K562 (cell line): Measurements from ENCODE around the gene ATRNL1. TPM values are rescaled to one million over a fixed set of nuclear protein-coding genes. Genes with fewer than 3 reads are reported as not detected.

Experiments
- ATAC-seq: fragments of 200-7000 bp; cut with Tn5 transposase; 3 replicates; pipeline ENCODE4 v1.9.1; 2020; ENCODE audit warnings: moderate library complexity
- BruUV-seq: library from RNA; stranded (reverse); fragments of 400-500 nt; replicated peaks from 2 replicates; lab custom pipeline; 2021; lab: Mats Ljungman, UMichigan
- CTCF ChIA-PET: fragments of 300-600 bp; formaldehyde crosslinking; extraction: SDS; loops from one replicate; lab custom pipeline; 2021; ENCODE audit warnings: low intra/inter-chr PET ratio; lab: Yijun Ruan, JAX
- POLR2A ChIA-PET: fragments of 300-600, 350-650 bp; sonication (Branson Sonifier 250); formaldehyde crosslinking; extraction: SDS; loops from one replicate; lab custom pipeline; 2021; ENCODE audit warnings: antibody characterized with exemption, inconsistent platforms; lab: Yijun Ruan, JAX
- DNase-seq, 4 experiments: peaks; one replicate each; pipeline versions ENCODE4 v3.0.0 to v3.0.0-alpha.2; 2011 to 2018; ENCODE audit warnings: low spot score in 3 of 4, mixed read lengths in 3 of 4; ENCODE audit errors: extremely low read depth in 1 of 4
- FAIRE-seq: peaks from 2 replicates; lab custom pipeline; 2011; peaks lifted over from hg19 to GRCh38; lab: Jason Lieb, UNC
- H2AFZ ChIP-seq: 2 replicates; pipeline ENCODE4 v1.6.0; 2011; ENCODE audit warnings: low read depth, low read length, control low read depth, inconsistent platforms
- H3K27ac ChIP-seq: fragments of 200-600 bp; 3 replicates; pipeline ENCODE4 v1.8.0; 2011; ENCODE audit warnings: low read depth, mild to moderate bottlenecking, control low read depth, inconsistent platforms, low read length, moderate library complexity, mixed read lengths; ENCODE audit errors: extremely low read depth
- H3K27me3 ChIP-seq, 2 experiments: fragments of 300-600 bp in 1 of 2; 2 replicates in 1 of 2; 3 replicates in 1 of 2; pipeline versions ENCODE4 v1.6.0 to v1.8.0; 2011; ENCODE audit warnings: inconsistent platforms in 2 of 2, low read length in 2 of 2, mild to moderate bottlenecking in 1 of 2, mixed read lengths in 1 of 2, moderate library complexity in 1 of 2; ENCODE audit not compliant: control insufficient read depth in 2 of 2, insufficient read depth in 2 of 2
- H3K36me3 ChIP-seq: fragments of 300-600 bp; 3 replicates; pipeline ENCODE4 v1.8.0; 2011; ENCODE audit warnings: mild to moderate bottlenecking, low read length, inconsistent platforms; ENCODE audit not compliant: control insufficient read depth, insufficient read depth
- H3K4me1 ChIP-seq, 2 experiments: fragments of 200-600 bp in 1 of 2; replicated peaks in 1 of 2; 2 replicates in 1 of 2; 3 replicates in 1 of 2; pipeline versions ENCODE4 v1.5.1 to v1.8.0; 2011; ENCODE audit warnings: inconsistent platforms in 2 of 2, low read length in 2 of 2, mild to moderate bottlenecking in 1 of 2, mixed read lengths in 1 of 2, moderate library complexity in 1 of 2; ENCODE audit not compliant: control insufficient read depth in 2 of 2, insufficient read depth in 2 of 2
- H3K4me2 ChIP-seq: 2 replicates; pipeline ENCODE4 v1.6.1; 2011; ENCODE audit warnings: low read length, control low read depth, inconsistent platforms, mixed read lengths; ENCODE audit not compliant: insufficient read depth
- H3K4me3 ChIP-seq: fragments of 200-600 bp; sonication (generic), shearing (Covaris generic); 2 replicates; pipeline ENCODE4 v1.5.1; 2016; ENCODE audit warnings: control low read depth, inconsistent platforms
- H3K79me2 ChIP-seq: fragments of 200-600 bp; 3 replicates; pipeline ENCODE4 v1.8.0; 2011; ENCODE audit warnings: low read length, inconsistent platforms; ENCODE audit not compliant: control insufficient read depth, insufficient read depth
- H3K9ac ChIP-seq, 2 experiments: 2 replicates each; pipeline versions ENCODE4 v1.6.0 to v1.6.1; 2011; ENCODE audit warnings: low read depth in 2 of 2, low read length in 2 of 2, control low read depth in 1 of 2, inconsistent platforms in 1 of 2, mild to moderate bottlenecking in 1 of 2, mixed read lengths in 1 of 2; ENCODE audit not compliant: insufficient read depth in 1 of 2
- H3K9me1 ChIP-seq: one replicate; pipeline ENCODE4 v1.6.0; 2011; ENCODE audit warnings: inconsistent platforms, mild to moderate bottlenecking, low read length, moderate library complexity; ENCODE audit not compliant: control insufficient read depth, insufficient read depth
- H3K9me3 ChIP-seq: replicated peaks from 2 replicates; pipeline ENCODE4 v1.5.1; 2011; ENCODE audit warnings: low read depth, low read length, inconsistent platforms; ENCODE audit not compliant: control insufficient read depth, insufficient read depth
- H4K20me1 ChIP-seq: replicated peaks from 2 replicates; pipeline ENCODE4 v1.6.1; 2011; ENCODE audit warnings: low read length, inconsistent platforms, mixed read lengths; ENCODE audit not compliant: control insufficient read depth, insufficient read depth
- KLF13 ChIP-seq: fragments of 450-650 bp; IDR thresholded peaks from 2 replicates; pipeline ENCODE4 v1.6.1; 2016; ENCODE audit warnings: missing genetic modification characterization, low read depth, mild to moderate bottlenecking, missing compliant biosample characterization, moderate library complexity, borderline replicate concordance
- NCOA2 ChIP-seq, 2 experiments: fragments of 450-650 bp; IDR thresholded peaks; 2 replicates each; pipeline ENCODE4 v1.6.1; 2018; ENCODE audit warnings: mild to moderate bottlenecking in 2 of 2, moderate library complexity in 1 of 2; ENCODE audit not compliant: partially characterized antibody in 2 of 2
- SREBF2 ChIP-seq: sonication (generic); formaldehyde crosslinking; IDR thresholded peaks from 2 replicates; pipeline ENCODE4 v1.4.0; 2020; ENCODE audit warnings: mild to moderate bottlenecking, missing genetic modification reagents
- TBL1XR1 ChIP-seq, 2 experiments: IDR thresholded peaks; 2 replicates each; pipeline ENCODE4 v1.6.1; 2012; ENCODE audit warnings: improper control_type of control experiment in 2 of 2, low read length in 2 of 2, mild to moderate bottlenecking in 1 of 2
- TCF3 ChIP-seq: sonication (generic); formaldehyde crosslinking; IDR thresholded peaks from 2 replicates; pipeline ENCODE4 v1.4.0; 2020; ENCODE audit warnings: mild to moderate bottlenecking, missing genetic modification reagents
- TEAD1 ChIP-seq, 2 experiments: fragments of 450-650 bp in 1 of 2; sonication (generic) in 1 of 2; formaldehyde crosslinking; IDR thresholded peaks; 2 replicates each; pipeline versions ENCODE4 v1.4.0 to v1.8.0; 2020 to 2022; ENCODE audit warnings: mild to moderate bottlenecking in 2 of 2, missing genetic modification reagents in 1 of 2
- WGBS: fragments of 100-300 bp; shearing (Covaris generic); methylation state at CpG from one replicate; pipeline ENCODE4 v1.1.6; 2016; ENCODE audit warnings: low coverage, mixed read lengths; ENCODE audit not compliant: insufficient coverage; ENCODE audit errors: missing lambda C conversion rate; 5-methylcytosine and 5-hydroxymethylcytosine counted together
- in situ Hi-C: fragments of 300-500 bp; cut with MboI; formaldehyde crosslinking; loops from 4 replicates; pipeline ENCODE4 v1.15.0; 2018; ENCODE audit warnings: inconsistent platforms, mixed read lengths
- intact Hi-C: fragments of 100-400 bp; cut with micrococcal nuclease; formaldehyde crosslinking; loops from 2 replicates; pipeline ENCODE4 v1.14.2; 2022
- polyA plus RNA-seq, 8 experiments: library from polyadenylated mRNA; depleted of rRNA in 4 of 8; stranded (reverse) in 5 of 8; unstranded in 3 of 8; fragments of >200 nt; fragmentation: Nextera tagmentation in 2 of 8; fragmentation: Illumina TruSeq in 1 of 8; extraction: Ambion mirVana in 2 of 8; extraction: Trizol in 1 of 8; gene quantifications; 2 replicates each; pipeline versions ENCODE4 v1.2.1 to v1.2.3, GENCODE V29; 2011 to 2014; ENCODE audit warnings: inconsistent platforms in 1 of 8, missing spikeins in 1 of 8
- total RNA-seq, 7 experiments: library from RNA; depleted of rRNA in 6 of 7; stranded (reverse); fragments of >200 nt in 6 of 7; fragmentation: Illumina TruSeq in 2 of 7; extraction: Trizol in 2 of 7; gene quantifications; 2 replicates each; pipeline versions ENCODE4 v1.2.1 to v1.2.3, GENCODE V29; 2011 to 2021; ENCODE audit warnings: low replicate concordance in 1 of 7
- TF ChIP-seq, protein P1 (sequence below): fragments of 150-350 bp; conservative IDR thresholded peaks from 2 replicates; pipeline ENCODE4 v1.6.1; 2014; ENCODE audit warnings: low read length
- TF ChIP-seq, protein P2 (sequence below): sonication (generic); formaldehyde crosslinking; IDR thresholded peaks from 2 replicates; pipeline ENCODE4 v1.8.1; 2023; ENCODE audit warnings: mild to moderate bottlenecking, missing genetic modification reagents

ATRNL1 gene
- total and polyA plus RNA-seq, 9 of the 15 experiments (the other 6 are each of a cell fraction or from before 2014, with no cell fraction given), result 0.18 TPM; not detected in 8

DNA sequence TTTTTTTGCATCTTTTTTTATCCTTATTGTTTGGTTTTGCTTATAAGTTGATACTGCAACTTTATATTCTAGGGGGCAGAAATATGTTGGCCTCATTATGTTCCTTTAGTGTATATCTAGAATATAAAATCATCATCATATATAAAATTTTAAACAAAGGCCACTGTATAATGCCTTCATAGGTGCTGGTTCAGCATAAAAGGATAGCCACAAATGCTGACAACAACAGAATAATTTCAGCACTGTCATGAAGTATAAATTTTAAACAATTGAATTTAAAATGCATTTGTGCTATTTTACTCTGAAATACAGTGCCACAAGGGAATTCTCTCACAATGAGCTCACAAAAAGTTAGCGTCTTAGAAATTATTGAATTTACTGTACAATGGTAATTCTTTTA lies 285.9 kb downstream of the ATRNL1 start:
- no peak for TF ChIP-seq TEAD1 (CRISPR knock-in tag; IDR thresholded peaks at IDR 0.05)
- no peak for TF ChIP-seq KLF13
- TF ChIP-seq NCOA2 (IDR thresholded peaks at IDR 0.05; ENCODE audit: partially characterized antibody in 2 of 2), result no peak
- TF ChIP-seq, protein P1, sequence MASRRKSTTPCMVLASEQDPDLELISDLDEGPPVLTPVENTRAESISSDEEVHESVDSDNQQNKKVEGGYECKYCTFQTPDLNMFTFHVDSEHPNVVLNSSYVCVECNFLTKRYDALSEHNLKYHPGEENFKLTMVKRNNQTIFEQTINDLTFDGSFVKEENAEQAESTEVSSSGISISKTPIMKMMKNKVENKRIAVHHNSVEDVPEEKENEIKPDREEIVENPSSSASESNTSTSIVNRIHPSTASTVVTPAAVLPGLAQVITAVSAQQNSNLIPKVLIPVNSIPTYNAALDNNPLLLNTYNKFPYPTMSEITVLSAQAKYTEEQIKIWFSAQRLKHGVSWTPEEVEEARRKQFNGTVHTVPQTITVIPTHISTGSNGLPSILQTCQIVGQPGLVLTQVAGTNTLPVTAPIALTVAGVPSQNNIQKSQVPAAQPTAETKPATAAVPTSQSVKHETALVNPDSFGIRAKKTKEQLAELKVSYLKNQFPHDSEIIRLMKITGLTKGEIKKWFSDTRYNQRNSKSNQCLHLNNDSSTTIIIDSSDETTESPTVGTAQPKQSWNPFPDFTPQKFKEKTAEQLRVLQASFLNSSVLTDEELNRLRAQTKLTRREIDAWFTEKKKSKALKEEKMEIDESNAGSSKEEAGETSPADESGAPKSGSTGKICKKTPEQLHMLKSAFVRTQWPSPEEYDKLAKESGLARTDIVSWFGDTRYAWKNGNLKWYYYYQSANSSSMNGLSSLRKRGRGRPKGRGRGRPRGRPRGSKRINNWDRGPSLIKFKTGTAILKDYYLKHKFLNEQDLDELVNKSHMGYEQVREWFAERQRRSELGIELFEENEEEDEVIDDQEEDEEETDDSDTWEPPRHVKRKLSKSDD, result no peak
- TF ChIP-seq, protein P2, sequence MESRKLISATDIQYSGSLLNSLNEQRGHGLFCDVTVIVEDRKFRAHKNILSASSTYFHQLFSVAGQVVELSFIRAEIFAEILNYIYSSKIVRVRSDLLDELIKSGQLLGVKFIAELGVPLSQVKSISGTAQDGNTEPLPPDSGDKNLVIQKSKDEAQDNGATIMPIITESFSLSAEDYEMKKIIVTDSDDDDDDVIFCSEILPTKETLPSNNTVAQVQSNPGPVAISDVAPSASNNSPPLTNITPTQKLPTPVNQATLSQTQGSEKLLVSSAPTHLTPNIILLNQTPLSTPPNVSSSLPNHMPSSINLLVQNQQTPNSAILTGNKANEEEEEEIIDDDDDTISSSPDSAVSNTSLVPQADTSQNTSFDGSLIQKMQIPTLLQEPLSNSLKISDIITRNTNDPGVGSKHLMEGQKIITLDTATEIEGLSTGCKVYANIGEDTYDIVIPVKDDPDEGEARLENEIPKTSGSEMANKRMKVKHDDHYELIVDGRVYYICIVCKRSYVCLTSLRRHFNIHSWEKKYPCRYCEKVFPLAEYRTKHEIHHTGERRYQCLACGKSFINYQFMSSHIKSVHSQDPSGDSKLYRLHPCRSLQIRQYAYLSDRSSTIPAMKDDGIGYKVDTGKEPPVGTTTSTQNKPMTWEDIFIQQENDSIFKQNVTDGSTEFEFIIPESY (CRISPR knock-in tag), result no peak
- no peak for TF ChIP-seq TCF3
- no peak for TF ChIP-seq TBL1XR1 (IDR thresholded peaks at IDR 0.05; ENCODE audit: low read length in 2 of 2)
- TF ChIP-seq SREBF2 (CRISPR knock-in tag), result no peak
- intact Hi-C loops, result no loop called here
- FAIRE-seq, result no peak
- H3K27ac ChIP-seq, result no peak overlapping the region
- H3K9me3 ChIP-seq, result no peaks in the 10 kb centered on the region
- H3K4me3 ChIP-seq, result no peak overlapping the region
- no peaks in the 10 kb centered on the region for H3K4me1 ChIP-seq
- no peaks in the 10 kb centered on the region for H3K9me1 ChIP-seq
- 0% methylated on average over 1 of the region's 1 CpG for WGBS
- H3K79me2 ChIP-seq, result no peaks in the 10 kb centered on the region
- no peak overlapping the region for H2AFZ ChIP-seq
- H3K36me3 ChIP-seq, result no peaks in the 10 kb centered on the region
- ChIA-PET CTCF (no interaction called here), POLR2A (no interaction called here)
- BruUV-seq, result no TSS peak
- no peaks in the 10 kb centered on the region for H4K20me1 ChIP-seq
- no peak overlapping the region for H3K9ac ChIP-seq
- no peak overlapping the region for H3K4me2 ChIP-seq
- DNase-seq, result no peak
- no peak for ATAC-seq
- no peaks in the 10 kb centered on the region for H3K27me3 ChIP-seq
- in situ Hi-C loops, result no loop called here
